Measurements from ENCODE around the gene GPR158.

GPR158 gene

GRCh38 chr10:25206693-25207414 is 32.1 kb downstream of the GPR158 start:
- DNase-seq (ENCODE audit: extremely low read depth in 1 of 2, low read depth in 1 of 2) = no peak

GRCh38 chr10:25209618-25210017 is 34.8 kb downstream of the GPR158 start:
- DNase-seq (ENCODE audit: extremely low read depth in 1 of 2, low read depth in 1 of 2) = no peak

GRCh38 chr10:25210265-25210664 is 35.5 kb downstream of the GPR158 start:
- no peak for DNase-seq (ENCODE audit: extremely low read depth in 1 of 2, low read depth in 1 of 2)

GRCh38 chr10:25220156-25220555 is 45.4 kb downstream of the GPR158 start:
- no peak for DNase-seq (ENCODE audit: extremely low read depth in 1 of 2, low read depth in 1 of 2)

- no peak for DNase-seq (ENCODE audit: extremely low read depth in 1 of 2, low read depth in 1 of 2)
These were observed 47.4 kb downstream of the GPR158 start for GRCh38 chr10:25222085-25222660.

- no peak for DNase-seq (ENCODE audit: extremely low read depth in 1 of 2, low read depth in 1 of 2)
These were observed 52.2 kb downstream of the GPR158 start for GRCh38 chr10:25226775-25227682.

- no peak for DNase-seq (ENCODE audit: extremely low read depth in 1 of 2, low read depth in 1 of 2)
These were observed 57.0 kb downstream of the GPR158 start for GRCh38 chr10:25231751-25232150.

- DNase-seq (ENCODE audit: extremely low read depth in 1 of 2, low read depth in 1 of 2) = no peak
These were observed 57.4 kb downstream of the GPR158 start for GRCh38 chr10:25232204-25232603.

- no peak for DNase-seq (ENCODE audit: extremely low read depth in 1 of 2, low read depth in 1 of 2)
These were observed 70.4 kb downstream of the GPR158 start for GRCh38 chr10:25245165-25245564.

- no peak for DNase-seq (ENCODE audit: extremely low read depth in 1 of 2, low read depth in 1 of 2)
These were observed 82.8 kb downstream of the GPR158 start for GRCh38 chr10:25257646-25258045.

- DNase-seq (ENCODE audit: extremely low read depth in 1 of 2, low read depth in 1 of 2) = no peak
These were observed 86.3 kb downstream of the GPR158 start for GRCh38 chr10:25261110-25261509.

- DNase-seq (ENCODE audit: extremely low read depth in 1 of 2, low read depth in 1 of 2) = no peak
These were observed 86.8 kb downstream of the GPR158 start for GRCh38 chr10:25261558-25261957.

- DNase-seq (ENCODE audit: extremely low read depth in 1 of 2, low read depth in 1 of 2) = no peak
These were observed 89.1 kb downstream of the GPR158 start for GRCh38 chr10:25263931-25264330.

- no peak for DNase-seq (ENCODE audit: extremely low read depth in 1 of 2, low read depth in 1 of 2)
These were observed 103.4 kb downstream of the GPR158 start for GRCh38 chr10:25278180-25278579.

- DNase-seq (ENCODE audit: extremely low read depth in 1 of 2, low read depth in 1 of 2) = no peak
These were observed 105.3 kb downstream of the GPR158 start for GRCh38 chr10:25280076-25280475.

- no peak for DNase-seq (ENCODE audit: extremely low read depth in 1 of 2, low read depth in 1 of 2)
These were observed 105.8 kb downstream of the GPR158 start for GRCh38 chr10:25280573-25280972.

- DNase-seq (ENCODE audit: extremely low read depth in 1 of 2, low read depth in 1 of 2) = no peak
These were observed 111.0 kb downstream of the GPR158 start for GRCh38 chr10:25285809-25286208.

GRCh38 chr10:25288181-25288580 is 113.4 kb downstream of the GPR158 start:
- DNase-seq (ENCODE audit: extremely low read depth in 1 of 2, low read depth in 1 of 2) = no peak

GRCh38 chr10:25294032-25294926 is 119.5 kb downstream of the GPR158 start:
- no peak for DNase-seq (ENCODE audit: extremely low read depth in 1 of 2, low read depth in 1 of 2)

- no peak for DNase-seq (ENCODE audit: extremely low read depth in 1 of 2, low read depth in 1 of 2)
These were observed 121.5 kb downstream of the GPR158 start for GRCh38 chr10:25296324-25296723.

GRCh38 chr10:25297466-25297865 is 122.7 kb downstream of the GPR158 start:
- no peak for DNase-seq (ENCODE audit: extremely low read depth in 1 of 2, low read depth in 1 of 2)
